HG02798 (cell line): ENCODE data around the gene ZCCHC17.
"Not testable (repeated sequence)": the region's sequence is repeated elsewhere in the genome, so short reads cannot be mapped to it uniquely, and the experiment has no call there.

Source experiments
- ATAC-seq: cut with Tn5 transposase; IDR thresholded peaks from one replicate; pipeline ENCODE4 v1.9.1; 2021; ENCODE audit warnings: mild to moderate bottlenecking; ENCODE audit not compliant: unreplicated experiment, poor library complexity

The ZCCHC17 gene, protein sequence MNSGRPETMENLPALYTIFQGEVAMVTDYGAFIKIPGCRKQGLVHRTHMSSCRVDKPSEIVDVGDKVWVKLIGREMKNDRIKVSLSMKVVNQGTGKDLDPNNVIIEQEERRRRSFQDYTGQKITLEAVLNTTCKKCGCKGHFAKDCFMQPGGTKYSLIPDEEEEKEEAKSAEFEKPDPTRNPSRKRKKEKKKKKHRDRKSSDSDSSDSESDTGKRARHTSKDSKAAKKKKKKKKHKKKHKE

DNA sequence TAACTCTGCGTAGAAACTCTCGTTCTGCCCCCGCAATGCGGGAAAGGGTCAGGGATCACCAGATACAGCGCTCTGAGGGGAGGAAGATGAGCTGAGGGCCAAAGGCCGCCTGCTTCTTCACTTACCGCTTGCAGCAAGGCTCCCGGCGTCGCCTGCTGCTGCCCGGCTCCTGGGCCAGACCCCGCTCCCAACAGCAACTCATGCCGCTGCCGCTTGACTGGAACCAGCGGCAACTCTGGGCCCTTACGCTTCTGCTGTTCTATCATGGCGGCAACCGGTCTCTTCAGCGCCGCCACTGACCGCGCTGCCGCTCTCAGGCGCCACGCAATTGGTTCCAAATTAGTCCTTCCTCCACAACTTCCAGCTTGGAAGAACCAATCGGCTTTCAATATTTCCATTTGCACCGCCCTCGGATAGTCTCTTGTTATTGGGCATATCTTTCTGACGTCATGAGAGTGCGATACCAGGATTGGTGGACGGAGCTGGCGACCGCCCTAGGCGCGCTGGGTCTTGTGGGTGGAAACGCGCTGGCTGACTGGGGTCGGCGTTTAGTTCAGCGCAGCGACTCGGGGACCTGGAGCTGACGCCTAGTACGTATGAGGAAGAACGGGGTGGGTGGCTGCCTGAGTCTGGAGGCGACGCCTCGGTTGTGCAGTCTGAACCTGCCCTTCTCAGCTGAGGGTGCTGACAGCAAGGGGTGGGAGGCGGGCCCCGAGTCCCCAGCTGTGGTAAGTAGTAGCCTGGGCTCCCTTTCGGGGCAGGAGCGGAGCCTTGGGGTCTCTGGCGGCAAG, at the start of gene ZCCHC17, which contains the start of gene SNRNP40:
Gene ZCCHC17, plus strand, starts transcription at position 547 of the 791 bp plus-strand sequence. CDS start 13,067 bp downstream, outside the sequence.
Gene SNRNP40, minus strand, starts transcription at position 303 of the 791 bp plus-strand sequence. Its CDS starts 37 bp downstream, at position 266.
- ATAC-seq = peak; percentile 97

DNA sequence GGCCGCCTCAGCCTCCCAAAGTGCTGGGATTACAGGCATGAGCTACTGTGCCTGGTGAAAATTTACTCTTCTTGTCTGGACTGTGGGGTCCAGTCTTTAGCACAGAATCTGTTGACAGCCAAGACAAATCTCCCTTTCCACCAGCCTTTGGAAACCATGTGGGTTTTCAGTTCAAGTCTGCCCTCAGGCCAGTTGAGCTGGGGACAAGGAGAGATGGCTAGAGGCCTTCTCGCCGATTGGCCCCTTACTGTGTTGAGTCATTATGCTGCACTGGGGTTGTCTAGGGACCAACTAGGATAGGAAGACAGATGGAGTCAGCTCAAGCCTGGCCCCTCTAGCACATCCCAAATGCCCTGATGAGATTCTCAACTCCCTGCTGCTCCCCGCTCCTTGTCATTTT, 48.6 kb upstream of the ZCCHC17 start:
- ATAC-seq = no peak

DNA sequence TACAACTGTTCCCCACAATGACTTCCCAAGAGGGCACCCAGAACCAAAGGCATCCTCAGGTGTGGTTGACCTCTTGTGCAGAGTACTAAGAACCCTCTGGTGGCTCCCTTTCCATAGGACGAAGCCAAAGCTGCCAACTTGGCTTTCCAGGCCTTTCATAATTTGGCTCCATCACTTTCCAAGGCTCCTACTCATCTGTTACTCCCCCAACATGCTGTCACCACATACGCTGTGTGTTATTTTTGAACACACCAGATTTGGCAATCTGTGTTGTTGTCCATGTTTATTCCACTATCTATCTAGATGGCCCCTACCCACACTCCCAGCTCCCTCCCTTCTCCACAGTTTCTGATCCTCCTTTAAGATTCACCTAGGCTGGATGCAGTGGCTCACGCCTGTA, 47.0 kb upstream of the ZCCHC17 start:
- no peak for ATAC-seq

DNA sequence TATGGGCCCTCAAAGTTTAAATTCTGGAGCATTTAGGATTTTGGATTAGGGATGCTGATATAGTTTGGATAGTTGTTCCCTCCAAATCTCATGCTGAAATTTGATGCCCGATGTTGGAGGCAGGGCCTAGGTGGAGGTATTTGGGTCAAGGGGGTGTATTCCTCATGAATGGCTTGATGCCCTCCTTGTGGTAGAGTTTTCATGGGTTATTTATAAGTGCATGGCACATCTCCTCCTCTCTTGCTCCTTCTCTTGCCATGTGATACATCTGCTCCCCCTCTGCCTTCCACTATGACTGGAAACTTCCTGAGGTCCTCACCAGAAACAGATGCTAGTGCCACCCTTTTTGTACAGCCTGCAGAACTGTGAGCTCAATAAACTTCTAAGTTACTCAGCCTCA, 39.6 kb upstream of the ZCCHC17 start:
- no peak for ATAC-seq

DNA sequence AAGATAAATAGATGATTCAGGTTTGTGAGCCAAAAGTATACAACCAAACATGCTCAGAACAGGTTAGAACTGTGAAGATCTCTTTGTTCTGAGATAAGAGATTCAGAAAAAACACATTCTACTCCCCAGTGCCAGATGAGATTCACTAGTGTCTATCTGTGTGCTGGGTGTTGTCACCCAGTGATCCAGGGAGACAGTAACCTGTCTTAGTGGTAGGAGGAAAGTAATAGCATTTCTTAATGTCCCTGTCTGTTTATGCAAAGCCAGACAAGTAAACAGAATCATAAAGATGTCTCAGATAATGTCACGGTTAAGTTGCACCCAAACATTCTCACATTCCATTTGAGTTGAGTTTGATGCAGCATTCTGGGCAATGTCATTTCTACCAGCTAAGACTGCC, 38.3 kb upstream of the ZCCHC17 start:
- no peak for ATAC-seq

DNA sequence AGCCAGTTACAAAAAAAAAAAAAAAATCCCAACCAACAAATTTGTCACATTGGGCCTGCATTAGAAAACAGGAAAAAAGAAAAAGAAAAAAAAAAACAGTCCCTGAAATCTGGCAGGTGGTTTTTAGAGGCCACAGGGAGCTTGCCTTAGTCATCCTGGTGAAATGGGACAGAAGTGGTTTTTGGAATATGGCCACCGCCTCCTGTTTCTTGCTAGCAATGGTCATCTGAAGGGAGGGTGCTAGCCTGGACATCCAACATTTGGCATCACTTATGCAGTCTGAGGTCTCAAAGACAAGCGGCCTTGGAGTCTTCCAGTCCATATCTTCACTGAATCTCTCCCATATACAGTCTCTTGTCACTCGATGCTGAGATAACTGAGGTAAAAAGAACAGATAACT, 37.1 kb upstream of the ZCCHC17 start:
- no peak for ATAC-seq

DNA sequence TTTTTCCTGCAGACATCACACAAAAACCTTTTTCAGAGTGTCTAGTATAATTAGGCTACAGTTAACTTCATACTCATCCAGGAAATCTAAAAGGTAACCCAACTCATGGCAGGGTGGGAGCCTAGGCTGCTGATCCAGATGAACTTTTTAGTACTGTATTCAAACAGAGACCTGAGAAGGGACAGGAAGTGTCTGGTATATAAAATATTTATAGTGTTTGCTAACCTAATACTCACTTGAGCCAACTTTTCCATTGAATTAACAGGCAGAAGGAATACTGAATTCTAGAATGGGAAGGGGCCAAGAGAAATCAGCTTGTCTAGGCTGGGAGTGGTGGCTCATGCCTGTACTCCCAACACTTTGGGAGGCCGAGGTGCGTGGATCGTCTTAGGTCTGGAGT, 34.9 kb upstream of the ZCCHC17 start:
- no peak for ATAC-seq

DNA sequence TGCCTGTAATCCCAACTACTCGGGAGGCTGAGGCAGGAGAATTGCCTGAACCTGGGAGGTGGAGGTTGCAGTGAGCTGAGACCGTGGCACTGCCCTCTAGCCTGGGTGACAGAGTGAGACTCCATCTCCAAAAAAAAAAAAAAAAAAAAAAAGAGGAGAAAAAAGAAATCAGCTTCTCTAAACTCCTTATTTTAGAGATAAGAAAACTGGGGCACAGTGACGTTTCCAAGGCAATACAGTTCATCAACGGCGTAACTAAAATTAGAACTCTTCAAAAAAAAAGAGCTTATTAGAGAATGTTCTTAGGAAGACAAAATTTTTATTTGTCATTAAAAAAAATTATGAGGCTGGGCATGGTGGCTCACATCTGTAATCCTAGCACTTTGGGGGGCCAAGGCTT, 34.4 kb upstream of the ZCCHC17 start:
- not testable (repeated sequence) for ATAC-seq

DNA sequence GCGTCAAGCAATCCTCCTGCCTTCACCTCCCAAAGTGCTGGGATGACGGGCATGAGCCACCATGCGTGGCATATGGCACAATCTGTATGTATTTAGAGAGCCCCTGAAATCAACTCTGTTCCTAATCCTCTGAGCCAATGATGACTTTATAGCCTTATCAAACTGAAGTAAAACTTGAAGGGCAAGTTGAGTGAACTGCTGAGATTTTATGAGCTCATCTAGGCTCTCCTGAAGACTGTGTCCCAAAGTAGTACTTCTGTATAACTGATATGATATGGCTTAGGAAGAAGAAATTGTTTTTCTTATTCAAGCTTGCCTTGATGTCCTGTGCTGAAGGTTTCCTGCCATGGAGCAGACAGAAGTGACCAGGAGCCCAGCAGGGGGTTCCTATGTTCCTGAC, 33.4 kb upstream of the ZCCHC17 start:
- ATAC-seq = no peak

DNA sequence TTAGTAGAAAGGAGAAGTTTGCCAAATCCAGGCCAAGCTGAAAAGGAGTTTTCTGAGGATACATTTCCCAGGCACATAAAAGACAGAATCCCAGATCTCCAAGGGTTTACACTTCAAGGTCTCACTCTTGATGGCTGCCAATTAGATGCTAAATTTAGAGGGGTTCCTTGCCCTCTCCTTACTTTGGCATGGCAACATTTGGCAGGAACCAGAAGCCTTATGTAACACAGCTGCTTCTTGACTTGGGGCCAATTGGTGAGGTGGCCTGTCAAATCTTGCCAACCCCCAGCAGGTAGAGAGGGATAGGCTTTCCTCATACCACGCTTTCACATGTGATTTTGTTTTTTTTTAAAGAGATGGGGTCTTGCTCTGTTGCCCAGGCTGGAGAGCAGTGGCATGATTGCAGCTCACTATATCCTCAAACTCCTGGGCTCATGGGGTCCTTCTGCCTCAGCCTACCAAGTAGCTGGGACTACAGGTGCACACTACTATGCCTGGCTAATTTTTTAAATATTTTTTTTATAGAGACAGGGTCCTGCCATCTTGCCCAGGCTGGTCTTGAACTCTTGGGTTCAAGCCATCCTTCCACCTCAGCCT, 31.9 kb upstream of the ZCCHC17 start:
- ATAC-seq = no peak

DNA sequence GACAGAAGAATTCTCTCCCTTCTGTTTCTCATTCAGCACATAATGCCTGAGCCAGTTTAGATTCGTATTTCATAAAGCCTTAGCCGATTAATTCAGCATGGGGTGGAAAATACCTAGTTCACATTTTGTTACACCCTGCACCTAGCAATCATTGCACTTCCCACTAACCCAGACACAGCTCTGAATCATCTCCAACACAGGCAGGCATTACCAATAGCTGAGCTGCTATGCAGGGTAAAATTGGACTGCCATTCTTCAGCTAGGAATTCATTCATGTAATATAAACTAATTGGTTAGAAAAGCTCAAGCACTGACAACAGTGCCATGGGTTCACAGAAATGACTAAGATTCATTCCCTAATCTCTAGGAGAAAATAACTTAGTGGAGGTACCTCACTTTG, 30.3 kb upstream of the ZCCHC17 start:
- ATAC-seq = no peak

DNA sequence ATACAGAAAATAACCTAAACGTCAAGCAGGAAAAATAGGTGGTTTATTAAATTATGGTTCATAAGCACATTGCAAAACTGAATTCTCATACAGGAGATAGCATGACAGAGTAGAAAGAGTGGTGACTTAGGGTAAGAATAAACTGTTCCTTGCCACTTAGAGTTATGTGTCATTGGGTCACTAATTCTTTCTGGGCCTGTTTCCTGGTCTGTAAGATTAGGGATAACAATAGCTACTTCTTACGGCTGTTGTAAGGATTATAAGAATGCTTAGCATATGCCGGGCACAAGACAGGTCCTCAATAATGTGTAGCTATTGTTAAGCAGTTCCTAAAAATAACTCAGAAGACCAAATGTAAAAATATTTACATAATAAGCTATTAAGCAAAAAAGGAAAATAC, 24.5 kb upstream of the ZCCHC17 start:
- ATAC-seq = no peak

DNA sequence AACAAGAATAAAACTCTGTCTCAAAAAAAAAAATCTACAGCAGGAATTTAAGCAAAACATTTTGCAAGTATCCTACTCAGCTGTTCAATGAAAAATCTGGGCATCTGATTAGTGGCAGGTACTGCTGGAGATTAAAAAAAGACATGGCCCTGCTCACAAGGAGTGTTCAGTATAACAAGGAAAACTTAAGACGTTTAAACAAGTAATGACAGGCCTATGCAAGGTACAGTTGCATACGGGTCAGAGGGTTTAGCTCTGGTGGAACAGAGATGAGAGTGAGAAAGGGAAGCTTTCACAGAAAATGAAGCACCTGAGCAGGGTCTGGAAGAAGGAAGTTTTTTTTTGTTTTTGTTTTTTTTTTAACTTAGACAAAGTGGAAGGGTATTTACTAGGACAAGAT, 23.2 kb upstream of the ZCCHC17 start:
- no peak for ATAC-seq

DNA sequence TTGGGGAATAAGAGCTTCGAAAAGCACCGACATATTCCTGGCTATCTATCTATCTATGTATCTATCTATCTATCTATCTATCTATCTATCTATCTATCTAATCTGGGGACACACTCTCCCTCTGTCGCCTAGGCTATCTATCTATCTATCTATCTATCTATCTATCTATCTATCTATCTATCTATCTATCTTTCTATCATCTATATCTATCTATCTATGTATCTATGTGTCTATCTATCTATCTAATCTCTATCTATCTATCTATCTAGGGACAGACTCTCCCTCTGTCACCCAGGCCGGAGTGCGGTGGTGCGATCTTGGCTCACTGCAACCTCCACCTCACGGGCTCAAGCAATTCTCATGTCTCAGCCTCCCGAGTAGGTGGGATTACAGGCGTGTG, 14.4 kb upstream of the ZCCHC17 start:
- ATAC-seq = not testable (repeated sequence)

DNA sequence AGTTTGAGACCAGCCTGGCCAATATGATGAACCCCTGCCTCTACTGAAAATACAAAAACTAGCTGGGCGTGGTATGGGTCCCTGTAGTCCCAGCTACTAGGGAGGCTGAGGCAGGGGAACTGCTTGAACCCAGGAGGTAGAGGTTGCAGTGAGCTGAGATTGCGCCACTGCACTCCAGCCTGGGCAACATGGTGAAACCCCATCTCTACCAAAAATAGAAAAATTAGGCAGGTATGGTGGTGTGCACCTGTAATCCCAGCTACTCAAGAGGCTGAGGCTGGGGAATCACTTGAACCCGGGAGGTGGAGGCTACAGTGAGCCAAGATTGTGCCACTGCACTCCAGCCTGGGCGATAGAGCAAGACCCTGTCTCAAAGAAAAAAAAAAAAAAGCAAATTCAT, 9.0 kb upstream of the ZCCHC17 start:
- not testable (repeated sequence) for ATAC-seq

DNA sequence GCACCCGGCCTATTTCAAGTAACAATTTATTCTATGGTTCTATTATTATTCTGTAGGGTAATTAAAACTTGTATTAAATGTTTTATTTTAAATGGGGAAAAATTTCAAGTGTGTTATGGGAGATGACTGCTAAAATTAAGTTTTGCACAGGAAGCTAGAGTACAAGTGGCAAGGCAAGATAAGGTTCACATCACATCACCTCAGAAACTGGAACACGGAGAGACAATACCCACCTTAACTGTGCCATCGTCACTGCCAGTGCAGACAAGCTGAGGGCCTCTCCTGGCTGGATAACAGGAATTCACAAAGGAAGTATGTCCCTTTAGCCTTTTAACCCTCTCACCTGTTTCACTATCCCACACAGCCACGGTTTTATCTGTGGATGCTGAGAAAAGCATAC, 7.8 kb upstream of the ZCCHC17 start:
- no peak for ATAC-seq

DNA sequence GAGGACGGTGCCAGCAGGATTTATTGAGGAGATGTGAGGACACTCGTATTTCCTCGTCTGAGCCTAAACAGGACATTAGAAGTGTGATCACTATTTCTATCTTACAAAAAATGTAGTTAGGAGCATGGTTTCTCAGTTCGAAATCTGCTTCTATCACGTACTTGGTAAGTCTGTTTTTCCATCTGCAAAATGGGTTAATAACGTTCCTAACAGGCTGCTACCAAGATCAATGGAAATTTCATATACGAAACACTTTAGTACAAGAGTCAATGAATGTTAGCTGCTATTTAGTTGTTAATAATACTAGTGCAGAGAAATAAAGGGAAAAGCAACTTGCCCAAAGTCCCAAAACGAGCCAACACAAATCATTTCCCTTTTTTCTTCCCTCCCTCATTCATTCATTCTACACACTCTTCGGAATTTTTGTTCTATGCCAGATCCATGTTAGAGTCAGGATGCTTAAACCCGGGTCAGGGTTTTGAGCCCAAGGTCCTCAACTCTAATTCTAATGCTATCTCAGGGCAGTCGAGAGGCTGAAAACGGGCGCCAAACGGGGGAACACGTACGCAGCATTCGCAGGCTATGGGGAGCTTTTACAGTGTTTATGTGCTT, 852 bp upstream of the ZCCHC17 start:
- no peak for ATAC-seq

DNA sequence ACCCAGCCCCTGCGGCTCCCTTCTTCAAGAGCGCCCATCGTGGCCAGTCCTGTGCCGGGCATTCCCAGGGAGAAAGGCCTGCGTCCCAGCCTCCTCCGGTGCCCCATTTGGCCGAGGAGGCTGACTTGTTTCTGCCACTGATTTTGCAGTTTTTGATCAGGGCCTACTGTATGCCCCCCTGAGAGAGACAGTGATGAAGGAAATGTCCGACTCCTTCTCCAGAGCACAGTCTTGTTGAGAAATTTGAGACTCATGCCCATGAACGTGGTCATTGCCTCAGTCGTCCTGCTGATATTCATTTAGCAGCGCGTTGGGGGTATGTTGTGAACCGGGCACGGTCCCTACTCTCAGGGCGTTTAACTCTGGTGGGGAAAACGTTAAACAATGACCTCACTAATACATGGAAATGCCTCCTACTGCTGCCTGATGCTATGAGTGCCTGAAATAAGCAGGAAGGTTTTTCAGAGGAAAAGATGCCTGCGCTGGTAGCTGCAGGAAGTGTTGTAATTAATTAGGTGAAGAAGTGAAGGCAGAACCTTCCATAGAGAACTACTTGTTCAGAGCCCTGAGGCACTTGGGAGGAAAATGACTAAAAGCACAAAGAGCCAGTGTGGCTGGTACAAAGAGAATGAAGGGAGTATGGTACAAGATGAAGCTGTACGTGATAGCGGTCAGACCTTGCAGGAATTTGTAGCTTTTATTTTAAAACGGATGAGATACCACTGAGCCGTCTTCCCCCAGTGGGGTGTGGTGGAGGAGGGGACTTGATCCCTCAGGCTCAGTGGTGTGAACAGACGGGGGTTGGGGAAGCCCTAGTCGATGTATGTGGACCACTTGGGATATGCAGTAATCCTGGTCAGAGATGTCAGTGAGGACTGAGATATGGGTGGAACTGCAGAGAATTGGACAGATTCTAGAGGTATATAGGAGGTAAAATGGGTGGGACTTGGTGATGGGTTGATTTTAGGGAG, 730 bp downstream of the ZCCHC17 start:
- ATAC-seq = no peak

DNA sequence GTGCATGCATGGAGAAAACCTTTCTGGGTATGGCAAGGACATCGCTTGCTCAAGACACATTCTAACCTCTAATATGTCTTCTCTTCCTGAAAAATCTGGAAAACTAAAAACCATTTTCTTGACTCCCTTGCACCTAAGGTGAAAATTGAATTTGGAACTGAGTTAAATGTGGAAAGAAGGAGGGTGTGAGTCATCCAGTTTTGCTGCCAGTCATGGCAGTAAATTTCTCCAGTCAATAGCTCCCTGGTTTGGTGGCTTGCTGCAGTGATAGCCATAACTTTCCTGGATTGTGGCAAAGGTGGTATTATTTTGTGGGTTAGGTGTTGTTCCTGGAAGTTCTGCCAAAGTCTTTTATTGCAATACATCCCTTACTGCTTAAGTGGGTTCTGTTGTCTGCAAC, 2.5 kb downstream of the ZCCHC17 start:
- no peak for ATAC-seq

DNA sequence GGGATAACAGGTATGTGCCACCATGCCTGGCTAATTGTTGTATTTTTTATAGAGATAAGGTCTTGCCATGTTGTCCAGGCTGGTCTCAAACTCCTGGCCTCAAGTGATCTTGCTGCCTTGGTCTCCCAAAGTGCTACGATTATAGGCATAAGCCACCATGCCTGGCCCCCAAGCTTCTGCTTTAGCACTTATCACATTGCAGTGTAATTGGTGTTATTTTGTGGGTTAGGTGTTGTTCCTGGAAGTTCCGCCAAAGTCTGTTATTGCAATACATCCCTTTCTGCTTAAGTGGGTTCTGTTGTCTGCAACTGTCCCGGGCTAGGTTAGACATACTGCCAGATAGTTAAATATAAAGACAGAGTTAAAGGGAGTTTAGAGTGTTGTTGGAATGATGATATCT, 3.4 kb downstream of the ZCCHC17 start:
- no peak for ATAC-seq
